GM21529 (cell line): ENCODE measurements around the gene CFL1.
"Not testable (repeated sequence)": the region's sequence is repeated elsewhere in the genome, so short reads cannot be mapped to it uniquely, and the experiment has no call there.

Experiments
- ATAC-seq: cut with Tn5 transposase; IDR thresholded peaks from one replicate; pipeline ENCODE4 v1.9.1; 2021; ENCODE audit not compliant: unreplicated experiment

The CFL1 gene

GRCh38 chr11:65859812-65860277 lies 1.9 kb upstream of the CFL1 start:
- no peak for ATAC-seq

- peak; percentile 58 for ATAC-seq
These were observed 1.3 kb upstream of the CFL1 start for GRCh38 chr11:65859095-65859811.

DNA sequence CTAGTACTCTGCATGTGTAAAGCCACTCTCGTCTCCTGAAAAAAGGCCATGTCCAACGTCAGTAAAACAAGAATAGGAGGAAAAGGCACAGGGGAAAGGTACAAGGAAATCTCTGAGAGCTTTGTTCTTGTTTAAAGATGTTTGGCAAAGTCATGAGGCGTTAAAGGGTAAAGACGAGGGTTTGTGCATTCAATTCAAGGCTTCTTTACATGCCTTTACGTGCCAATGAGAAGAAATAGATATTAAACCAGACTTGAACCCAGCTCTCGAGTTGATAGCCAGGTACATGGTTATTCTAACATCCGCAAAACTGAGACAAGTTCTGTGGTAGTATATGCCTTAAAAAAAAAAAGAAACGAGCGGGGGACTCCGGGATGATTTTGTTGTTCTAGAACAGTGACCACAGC lies 704 bp upstream of the CFL1 start:
- no peak for ATAC-seq

GRCh38 chr11:65857500-65857852 lies 504 bp downstream of the CFL1 start:
- ATAC-seq: peak; percentile 1

- peak; percentile 26 for ATAC-seq
These were observed 1.1 kb downstream of the CFL1 start for GRCh38 chr11:65856689-65857499.

GRCh38 chr11:65855927-65856363 lies 2.0 kb downstream of the CFL1 start:
- ATAC-seq: no peak

- ATAC-seq: no peak
These were observed 2.8 kb downstream of the CFL1 start for GRCh38 chr11:65854852-65855837.

GRCh38 chr11:65854161-65854592 lies 3.8 kb downstream of the CFL1 start:
- ATAC-seq: no peak

DNA sequence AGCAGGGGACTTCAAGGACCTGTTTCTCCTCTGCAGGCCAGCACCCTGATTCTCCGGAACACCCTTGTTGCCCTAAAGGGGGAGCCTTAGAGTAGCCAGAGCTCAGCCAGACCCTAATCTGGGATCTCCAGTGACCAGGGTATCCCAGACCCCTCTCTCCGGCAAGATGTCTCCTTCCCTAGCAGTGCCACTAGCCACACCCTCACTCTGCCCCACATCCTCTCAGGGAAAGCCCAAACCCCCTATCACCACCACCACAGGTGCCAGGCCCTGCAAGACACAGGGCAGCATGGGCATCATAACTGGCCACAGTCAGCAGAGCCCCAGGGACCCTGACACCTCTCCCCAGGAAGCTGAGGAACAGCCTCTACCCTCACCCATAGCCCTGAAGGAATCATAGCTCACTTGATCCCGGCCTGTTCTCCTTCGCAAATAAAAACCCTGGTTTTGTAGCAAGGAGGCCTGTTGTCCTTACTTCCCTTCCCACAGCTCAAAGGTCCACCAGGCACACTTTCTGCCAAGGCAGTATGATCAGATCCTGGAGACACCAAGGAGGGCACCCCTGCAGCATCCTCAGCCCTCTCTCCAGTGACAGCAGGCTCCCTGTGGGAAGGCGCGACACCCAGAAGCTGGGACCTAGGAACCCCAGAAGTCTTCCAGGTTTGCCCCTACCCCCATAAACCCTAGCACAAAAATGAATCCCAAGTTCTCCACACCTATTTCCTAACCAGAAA lies 4.6 kb downstream of the CFL1 start:
- ATAC-seq: no peak

DNA sequence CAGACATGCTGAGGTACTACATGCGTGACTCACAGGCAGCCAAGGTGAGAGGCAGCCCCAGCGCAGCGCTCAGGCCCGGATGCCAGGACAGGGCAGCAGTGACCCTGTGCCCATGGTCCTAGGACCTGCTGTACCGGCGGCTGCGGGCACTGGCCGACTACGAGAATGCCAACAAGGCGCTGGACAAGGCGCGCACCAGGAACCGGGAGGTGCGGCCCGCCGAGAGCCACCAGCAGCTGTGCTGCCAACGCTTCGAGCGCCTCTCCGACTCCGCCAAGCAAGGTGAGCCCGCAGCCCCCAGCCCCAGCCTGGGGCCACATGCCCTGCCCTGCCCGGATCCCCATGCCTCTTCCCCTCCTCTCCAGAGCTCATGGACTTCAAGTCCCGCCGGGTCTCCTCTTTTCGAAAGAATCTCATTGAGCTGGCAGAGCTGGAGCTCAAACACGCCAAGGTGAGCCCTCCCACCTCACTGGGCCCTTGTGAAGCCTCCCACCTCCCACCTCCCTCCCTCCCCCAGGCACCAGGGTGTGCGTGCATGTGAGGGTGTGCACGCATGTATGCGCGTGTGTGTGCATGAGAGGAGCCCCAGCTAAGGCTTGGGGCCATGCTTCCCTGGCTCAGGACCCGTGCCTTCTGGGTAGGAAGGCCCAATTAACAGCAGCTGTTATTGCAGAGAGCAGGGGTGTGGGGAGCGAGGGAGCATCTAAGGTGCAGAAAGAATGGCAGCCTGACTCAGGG lies 5.3 kb downstream of the CFL1 start:
- no peak for ATAC-seq

DNA sequence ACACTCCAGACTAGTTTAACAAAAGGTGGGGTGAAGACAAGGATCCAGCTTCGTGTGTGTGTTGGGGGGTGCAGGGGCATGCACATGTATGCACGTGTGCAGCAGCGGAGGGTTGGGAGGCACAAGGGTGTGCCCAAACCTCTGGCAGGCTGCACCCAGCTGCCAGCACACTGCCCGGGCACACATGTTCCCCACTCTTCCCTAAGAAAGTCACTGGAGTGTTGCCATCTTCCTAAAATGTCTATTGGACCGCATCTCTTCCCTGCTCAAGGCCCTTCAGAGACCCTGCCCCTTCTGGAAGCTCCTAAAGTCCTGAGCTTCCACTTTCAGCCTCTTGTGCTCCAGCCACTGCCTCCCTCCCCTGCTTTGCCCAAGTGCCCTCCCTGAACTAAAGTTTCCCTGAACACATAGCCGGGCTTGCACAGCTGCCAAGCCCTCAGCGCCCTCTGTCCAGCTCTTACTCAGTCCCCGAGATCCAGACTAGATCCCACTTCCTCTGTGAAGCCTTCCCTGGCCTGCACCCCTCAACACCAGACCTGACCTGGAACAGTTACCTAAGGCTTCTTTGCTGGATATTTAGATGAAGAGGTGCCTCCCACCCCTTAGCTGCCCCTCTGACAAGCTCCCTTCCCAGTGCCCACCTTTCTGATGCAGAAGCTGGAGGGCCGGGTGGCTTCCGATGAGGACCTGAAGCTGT lies 6.0 kb downstream of the CFL1 start:
- no peak for ATAC-seq

- no peak for ATAC-seq
These were observed 6.8 kb downstream of the CFL1 start for GRCh38 chr11:65851083-65851579.

DNA sequence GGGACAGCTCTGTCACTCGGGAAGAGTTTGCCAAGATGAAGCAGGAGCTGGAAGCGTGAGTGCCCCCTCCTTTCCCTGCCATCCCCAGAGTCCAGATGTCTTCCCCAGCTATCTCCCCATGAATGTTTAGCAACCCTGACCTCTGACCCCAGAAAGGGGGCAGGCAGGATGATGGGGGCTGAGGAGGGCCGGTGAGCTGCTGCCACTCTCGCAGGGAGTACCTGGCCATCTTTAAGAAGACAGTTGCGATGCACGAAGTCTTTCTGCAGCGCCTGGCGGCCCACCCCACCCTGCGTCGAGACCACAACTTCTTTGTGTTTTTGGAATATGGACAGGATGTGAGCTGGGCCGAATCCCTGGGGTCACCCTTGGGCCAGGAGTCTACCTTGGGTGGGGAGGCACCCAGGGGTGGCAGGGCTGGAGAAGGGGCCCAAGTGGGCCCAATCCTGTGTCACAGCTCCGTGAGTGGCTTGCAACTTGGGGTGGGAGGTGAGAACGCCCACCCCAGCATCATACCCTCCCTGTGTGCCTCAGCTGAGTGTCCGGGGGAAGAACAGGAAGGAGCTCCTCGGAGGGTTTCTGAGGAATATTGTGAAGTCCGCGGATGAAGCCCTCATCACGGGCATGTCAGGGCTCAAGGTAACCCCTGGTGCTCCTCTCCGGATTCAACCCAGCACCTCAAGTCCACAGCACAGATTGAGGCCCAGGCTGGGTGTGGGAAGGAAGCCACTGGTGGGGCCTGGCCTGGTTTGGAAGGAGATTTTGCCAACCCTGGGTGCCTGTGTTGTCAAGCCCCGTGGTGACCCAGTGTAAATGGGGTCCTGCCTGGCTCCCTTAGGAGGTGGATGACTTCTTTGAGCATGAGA lies 7.5 kb downstream of the CFL1 start:
- no peak for ATAC-seq

GRCh38 chr11:65849771-65850216 lies 8.2 kb downstream of the CFL1 start:
- no peak for ATAC-seq

DNA sequence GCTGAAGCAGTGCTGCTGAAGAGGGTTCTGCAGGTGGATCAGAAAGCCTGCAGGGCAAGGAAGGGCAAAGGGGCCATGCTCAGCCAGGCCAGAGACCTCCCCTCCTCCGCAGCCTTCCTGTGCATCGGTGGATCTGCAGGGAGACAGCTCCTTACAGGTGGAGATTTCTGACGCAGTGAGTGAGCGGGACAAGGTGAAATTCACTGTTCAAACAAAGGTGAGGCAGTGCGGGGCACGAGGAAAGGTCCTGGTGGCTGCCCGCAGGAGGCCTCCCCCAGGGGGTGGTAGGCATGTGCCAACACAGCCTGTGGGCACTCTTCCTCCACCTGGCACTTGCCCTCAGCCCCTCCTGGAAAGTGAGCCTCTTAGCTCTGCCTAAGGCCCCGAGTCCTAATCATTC lies 8.6 kb downstream of the CFL1 start:
- ATAC-seq: no peak

- ATAC-seq: not testable (repeated sequence)
These were observed 9.3 kb downstream of the CFL1 start for GRCh38 chr11:65848693-65849092.

GRCh38 chr11:65847746-65848145 lies 10.2 kb downstream of the CFL1 start:
- no peak for ATAC-seq
